Glutamatergic neuron (in vitro differentiated cells): ENCODE data around the gene ARHGAP10. TPM values are rescaled to one million over a fixed set of nuclear protein-coding genes. Genes with fewer than 3 reads are reported as not detected.

ENCODE experiments used
- DNase-seq: peaks from one replicate; pipeline ENCODE4 v3.0.0; 2022
- H3K27ac Mint-ChIP-seq: one replicate; pipeline ENCODE4 v1.8.0; 2020; ENCODE audit warnings: mild to moderate bottlenecking, mixed read lengths, inconsistent platforms; ENCODE audit not compliant: unreplicated experiment
- H3K27me3 Mint-ChIP-seq: one replicate; pipeline ENCODE4 v1.8.0; 2020; ENCODE audit warnings: mild to moderate bottlenecking, moderate library complexity, mixed read lengths, inconsistent platforms; ENCODE audit not compliant: unreplicated experiment
- H3K36me3 Mint-ChIP-seq: one replicate; pipeline ENCODE4 v1.8.0; 2020; ENCODE audit warnings: mild to moderate bottlenecking, mixed read lengths, inconsistent platforms; ENCODE audit not compliant: unreplicated experiment
- H3K4me1 Mint-ChIP-seq: one replicate; pipeline ENCODE4 v1.8.0; 2020; ENCODE audit warnings: mild to moderate bottlenecking, low read depth, mixed read lengths, inconsistent platforms; ENCODE audit not compliant: unreplicated experiment
- H3K4me3 Mint-ChIP-seq: one replicate; pipeline ENCODE4 v1.8.0; 2020; ENCODE audit warnings: mild to moderate bottlenecking, mixed read lengths, inconsistent platforms; ENCODE audit not compliant: unreplicated experiment
- H3K9me3 Mint-ChIP-seq: one replicate; pipeline ENCODE4 v1.8.0; 2020; ENCODE audit warnings: mild to moderate bottlenecking, moderate library complexity, mixed read lengths, inconsistent platforms; ENCODE audit not compliant: unreplicated experiment
- CTCF ChIP-seq: fragments of 200-600 bp; sonication (generic); IDR thresholded peaks from one replicate; pipeline ENCODE4 v1.5.0; 2021; ENCODE audit not compliant: partially characterized antibody, unreplicated experiment
- total RNA-seq: library from RNA; stranded (reverse); fragmentation: NEBNext Ultra II Directional; extraction: Animal tissue kit (Norgen Biotek cat#: 25700); gene quantifications from one replicate; pipeline ENCODE4 v1.2.1, GENCODE V29; 2021; ENCODE audit not compliant: unreplicated experiment

Gene ARHGAP10
- total RNA-seq, 1 donor from 2014 or later: 19.7 TPM

GRCh38 chr4:148060264-148061140, 328.6 kb downstream of the ARHGAP10 start:
- no peaks in the 10 kb centered on the region for H3K36me3 Mint-ChIP-seq
- TF ChIP-seq CTCF: no peak
- H3K27me3 Mint-ChIP-seq: no peaks in the 10 kb centered on the region
- no peak overlapping the region for H3K27ac Mint-ChIP-seq
- H3K4me1 Mint-ChIP-seq: peaks cover 21% of the 10 kb centered on the region
- no peak for DNase-seq
- no peaks in the 10 kb centered on the region for H3K9me3 Mint-ChIP-seq
- H3K4me3 Mint-ChIP-seq: no peak overlapping the region

GRCh38 chr4:148061141-148061481, 329.2 kb downstream of the ARHGAP10 start:
- H3K27me3 Mint-ChIP-seq: no peaks in the 10 kb centered on the region
- no peak overlapping the region for H3K27ac Mint-ChIP-seq
- H3K9me3 Mint-ChIP-seq: no peaks in the 10 kb centered on the region
- DNase-seq: no peak
- no peak for TF ChIP-seq CTCF
- H3K36me3 Mint-ChIP-seq: no peaks in the 10 kb centered on the region
- peaks cover 21% of the 10 kb centered on the region for H3K4me1 Mint-ChIP-seq
- H3K4me3 Mint-ChIP-seq: no peak overlapping the region

DNA sequence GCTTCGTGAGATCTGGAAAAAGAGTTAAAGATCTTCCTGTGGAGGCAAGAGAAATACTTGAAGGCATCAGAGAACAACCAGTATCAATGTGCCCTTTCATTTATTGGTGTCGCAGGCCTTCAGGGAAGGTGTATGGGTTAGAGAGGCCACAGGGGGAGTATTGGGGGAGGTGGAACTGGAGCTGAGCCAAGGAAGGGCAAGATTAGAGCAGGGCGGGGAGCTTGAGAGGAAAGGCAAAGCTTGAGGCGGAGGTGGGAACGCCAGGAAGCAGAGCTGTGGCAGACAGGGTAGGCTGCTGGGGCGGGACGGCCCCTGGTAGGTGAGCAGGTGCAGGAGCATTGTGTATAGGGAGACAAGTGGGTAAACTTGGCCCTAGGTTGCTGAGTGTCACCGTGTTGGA, 329.9 kb downstream of the ARHGAP10 start:
- Mint-ChIP-seq H3K9me3 (no peaks in the 10 kb centered on the region), H3K36me3 (no peaks in the 10 kb centered on the region), H3K27ac (no peak overlapping the region), H3K4me3 (no peak overlapping the region), H3K4me1 (peaks cover 21% of the 10 kb centered on the region), H3K27me3 (no peaks in the 10 kb centered on the region)
- TF ChIP-seq CTCF: no peak
- DNase-seq: no peak

DNA sequence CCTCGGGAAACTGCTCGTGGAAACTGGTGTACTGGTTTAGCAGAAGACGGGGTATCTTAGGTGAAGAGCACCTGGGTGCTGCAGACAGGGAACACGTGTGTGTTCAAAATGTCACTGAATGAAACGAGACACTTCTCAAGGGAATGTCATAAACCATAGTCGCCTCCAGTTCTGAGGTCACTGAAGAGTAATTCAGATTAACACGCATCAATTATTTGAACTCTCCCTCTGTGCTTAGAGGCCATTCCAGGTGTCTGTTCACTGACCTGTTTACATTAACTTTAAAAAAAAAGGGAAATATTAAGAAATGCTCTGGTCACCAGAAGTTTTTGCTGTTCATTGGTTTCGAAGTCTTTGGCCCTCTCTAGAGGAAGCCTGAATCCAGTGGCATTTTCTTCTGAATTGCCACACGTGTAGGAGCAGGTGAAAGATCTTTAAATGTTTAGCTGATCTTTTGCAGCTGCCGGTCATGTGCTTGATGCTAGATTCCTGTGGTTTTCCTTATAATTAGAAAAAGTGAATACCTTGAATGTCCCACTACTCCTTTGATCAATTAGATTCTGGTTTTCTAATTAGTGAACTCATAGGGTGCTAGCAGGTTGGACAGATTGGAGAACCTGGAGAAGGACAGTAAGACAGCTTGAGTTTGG, 330.5 kb downstream of the ARHGAP10 start:
- no peaks in the 10 kb centered on the region for H3K36me3 Mint-ChIP-seq
- DNase-seq: no peak
- H3K9me3 Mint-ChIP-seq: no peaks in the 10 kb centered on the region
- TF ChIP-seq CTCF: no peak
- H3K27ac Mint-ChIP-seq: no peak overlapping the region
- no peak overlapping the region for H3K4me3 Mint-ChIP-seq
- peaks cover 17% of the 10 kb centered on the region for H3K4me1 Mint-ChIP-seq
- H3K27me3 Mint-ChIP-seq: no peaks in the 10 kb centered on the region

- TF ChIP-seq CTCF: no peak
- peaks cover 4% of the 10 kb centered on the region for H3K9me3 Mint-ChIP-seq
Measured at GRCh38 chr4:148064451-148064850, 332.6 kb downstream of the ARHGAP10 start.

More at GRCh38 chr4:148064451-148064850, 332.6 kb downstream of the ARHGAP10 start:
- H3K4me1 Mint-ChIP-seq: peaks cover 8% of the 10 kb centered on the region
- no peaks in the 10 kb centered on the region for H3K36me3 Mint-ChIP-seq
- H3K4me3 Mint-ChIP-seq: no peak overlapping the region
- DNase-seq: no peak
- no peak overlapping the region for H3K27ac Mint-ChIP-seq
- H3K27me3 Mint-ChIP-seq: no peaks in the 10 kb centered on the region
